Astrocyte (in vitro differentiated cells and primary cell): ENCODE results near the gene FRMD3. TPM values are rescaled to one million over a fixed set of nuclear protein-coding genes. Genes with fewer than 3 reads are reported as not detected.

ENCODE experiments used
- DNase-seq: peaks from one replicate; pipeline ENCODE4 v3.0.0-alpha.2; 2010; ENCODE audit warnings: low read depth
- FAIRE-seq: peaks from 2 replicates; lab custom pipeline; 2011; peaks lifted over from hg19 to GRCh38; lab: Jason Lieb, UNC
- H2AFZ ChIP-seq: 2 replicates; pipeline ENCODE4 v1.6.0; 2012; ENCODE audit warnings: low read depth, low read length, inconsistent platforms
- H3K27ac ChIP-seq: 2 replicates; pipeline ENCODE4 v1.5.1; 2011; ENCODE audit warnings: low read depth, low read length, inconsistent platforms
- H3K27me3 ChIP-seq: 2 replicates; pipeline ENCODE4 v1.6.0; 2011; ENCODE audit warnings: low read length, inconsistent platforms; ENCODE audit not compliant: insufficient read depth
- H3K36me3 ChIP-seq: 2 replicates; pipeline ENCODE4 v1.5.1; 2011; ENCODE audit warnings: low read length, inconsistent platforms; ENCODE audit not compliant: insufficient read depth
- H3K4me1 ChIP-seq: 2 replicates; pipeline ENCODE4 v1.5.1; 2011; ENCODE audit warnings: low read length, inconsistent platforms; ENCODE audit not compliant: insufficient read depth
- H3K4me2 ChIP-seq: 2 replicates; pipeline ENCODE4 v1.6.0; 2012; ENCODE audit warnings: low read length, inconsistent platforms
- H3K4me3 ChIP-seq: 2 replicates; pipeline ENCODE4 v1.5.1; 2011; ENCODE audit warnings: low read depth, mild to moderate bottlenecking, low read length, inconsistent platforms; ENCODE audit not compliant: insufficient read depth
- H3K79me2 ChIP-seq: 2 replicates; pipeline ENCODE4 v1.6.0; 2012; ENCODE audit warnings: mild to moderate bottlenecking, low read length, inconsistent platforms; ENCODE audit not compliant: insufficient read depth
- H3K9ac ChIP-seq: 2 replicates; pipeline ENCODE4 v1.6.0; 2012; ENCODE audit warnings: mild to moderate bottlenecking, low read length, inconsistent platforms
- H3K9me3 ChIP-seq: 2 replicates; pipeline ENCODE4 v1.5.1; 2012; ENCODE audit warnings: low read depth, mild to moderate bottlenecking, low read length, inconsistent platforms; ENCODE audit not compliant: insufficient read depth
- H4K20me1 ChIP-seq: 2 replicates; pipeline ENCODE4 v1.6.0; 2012; ENCODE audit warnings: low read length, inconsistent platforms; ENCODE audit not compliant: insufficient read depth
- H3K27ac Mint-ChIP-seq: one replicate; pipeline ENCODE4 v1.8.0; 2021; ENCODE audit warnings: mild to moderate bottlenecking, mixed read lengths; ENCODE audit not compliant: unreplicated experiment
- H3K27me3 Mint-ChIP-seq: one replicate; pipeline ENCODE4 v1.8.0; 2021; ENCODE audit warnings: low read depth, mixed read lengths; ENCODE audit not compliant: unreplicated experiment
- H3K36me3 Mint-ChIP-seq: one replicate; pipeline ENCODE4 v1.8.0; 2021; ENCODE audit warnings: low read depth, mixed read lengths; ENCODE audit not compliant: unreplicated experiment
- H3K4me1 Mint-ChIP-seq: one replicate; pipeline ENCODE4 v1.8.0; 2021; ENCODE audit warnings: low read depth, mixed read lengths; ENCODE audit not compliant: unreplicated experiment
- H3K4me3 Mint-ChIP-seq: one replicate; pipeline ENCODE4 v1.8.0; 2021; ENCODE audit warnings: mild to moderate bottlenecking, moderate library complexity, mixed read lengths; ENCODE audit not compliant: unreplicated experiment
- H3K9me3 Mint-ChIP-seq: one replicate; pipeline ENCODE4 v1.8.0; 2021; ENCODE audit warnings: mild to moderate bottlenecking, mixed read lengths; ENCODE audit not compliant: unreplicated experiment
- EZH2 ChIP-seq: IDR thresholded peaks from 2 replicates; pipeline ENCODE4 v1.6.1; 2012; ENCODE audit warnings: mild to moderate bottlenecking, low read length, inconsistent platforms; ENCODE audit not compliant: insufficient read depth
- total RNA-seq: library from RNA; stranded (reverse); gene quantifications from 2 replicates; pipeline ENCODE4 v1.2.1, GENCODE V29; 2021
- TF ChIP-seq, protein P1 (sequence below): IDR thresholded peaks from 2 replicates; pipeline ENCODE4 v1.5.1; 2011; ENCODE audit warnings: low read depth, mild to moderate bottlenecking, inconsistent platforms, low read length, moderate library complexity; ENCODE audit not compliant: insufficient read depth

FRMD3 gene
- total RNA-seq, 1 donor from 2014 or later, result 0.39 TPM

GRCh38 chr9:83476513-83476912, 61.7 kb downstream of the FRMD3 start:
- FAIRE-seq, result no peak

GRCh38 chr9:83475741-83476140, 62.5 kb downstream of the FRMD3 start:
- Mint-ChIP-seq H3K9me3 (peaks cover 3% of the 10 kb centered on the region), H3K27me3 (no peaks in the 10 kb centered on the region), H3K4me3 (no peak overlapping the region), H3K36me3 (no peaks in the 10 kb centered on the region), H3K4me1 (peaks cover 25% of the 10 kb centered on the region), H3K27ac (no peak overlapping the region)
- peaks cover 6% of the 10 kb centered on the region for H3K4me1 ChIP-seq
- no peaks in the 10 kb centered on the region for H3K79me2 ChIP-seq
- H3K4me3 ChIP-seq, result no peak overlapping the region
- no peak overlapping the region for H2AFZ ChIP-seq
- no peak for FAIRE-seq
- H3K27me3 ChIP-seq, result no peaks in the 10 kb centered on the region
- no peaks in the 10 kb centered on the region for H4K20me1 ChIP-seq
- H3K9me3 ChIP-seq, result no peaks in the 10 kb centered on the region
- no peak overlapping the region for H3K27ac ChIP-seq
- H3K9ac ChIP-seq, result no peak overlapping the region
- no peaks in the 10 kb centered on the region for H3K36me3 ChIP-seq
- H3K4me2 ChIP-seq, result no peak overlapping the region
- no peak for DNase-seq
- TF ChIP-seq, protein P1, sequence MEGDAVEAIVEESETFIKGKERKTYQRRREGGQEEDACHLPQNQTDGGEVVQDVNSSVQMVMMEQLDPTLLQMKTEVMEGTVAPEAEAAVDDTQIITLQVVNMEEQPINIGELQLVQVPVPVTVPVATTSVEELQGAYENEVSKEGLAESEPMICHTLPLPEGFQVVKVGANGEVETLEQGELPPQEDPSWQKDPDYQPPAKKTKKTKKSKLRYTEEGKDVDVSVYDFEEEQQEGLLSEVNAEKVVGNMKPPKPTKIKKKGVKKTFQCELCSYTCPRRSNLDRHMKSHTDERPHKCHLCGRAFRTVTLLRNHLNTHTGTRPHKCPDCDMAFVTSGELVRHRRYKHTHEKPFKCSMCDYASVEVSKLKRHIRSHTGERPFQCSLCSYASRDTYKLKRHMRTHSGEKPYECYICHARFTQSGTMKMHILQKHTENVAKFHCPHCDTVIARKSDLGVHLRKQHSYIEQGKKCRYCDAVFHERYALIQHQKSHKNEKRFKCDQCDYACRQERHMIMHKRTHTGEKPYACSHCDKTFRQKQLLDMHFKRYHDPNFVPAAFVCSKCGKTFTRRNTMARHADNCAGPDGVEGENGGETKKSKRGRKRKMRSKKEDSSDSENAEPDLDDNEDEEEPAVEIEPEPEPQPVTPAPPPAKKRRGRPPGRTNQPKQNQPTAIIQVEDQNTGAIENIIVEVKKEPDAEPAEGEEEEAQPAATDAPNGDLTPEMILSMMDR, result no peak
- TF ChIP-seq EZH2, result no peak

More at GRCh38 chr9:83476513-83476912, 61.7 kb downstream of the FRMD3 start:
- no peaks in the 10 kb centered on the region for H4K20me1 ChIP-seq
- no peak overlapping the region for H3K4me2 ChIP-seq
- no peaks in the 10 kb centered on the region for H3K36me3 ChIP-seq
- H2AFZ ChIP-seq, result no peak overlapping the region
- peaks cover 22% of the 10 kb centered on the region for H3K4me1 Mint-ChIP-seq
- DNase-seq, result no peak
- peaks cover 6% of the 10 kb centered on the region for H3K4me1 ChIP-seq
- H3K36me3 Mint-ChIP-seq, result no peaks in the 10 kb centered on the region
- H3K4me3 Mint-ChIP-seq, result no peak overlapping the region
- H3K27ac Mint-ChIP-seq, result no peak overlapping the region
- no peaks in the 10 kb centered on the region for H3K27me3 Mint-ChIP-seq
- no peaks in the 10 kb centered on the region for H3K79me2 ChIP-seq
- no peaks in the 10 kb centered on the region for H3K9me3 ChIP-seq
- no peaks in the 10 kb centered on the region for H3K27me3 ChIP-seq
- peaks cover 3% of the 10 kb centered on the region for H3K9me3 Mint-ChIP-seq
- H3K27ac ChIP-seq, result no peak overlapping the region
- no peak overlapping the region for H3K9ac ChIP-seq
- no peak overlapping the region for H3K4me3 ChIP-seq
- TF ChIP-seq, protein P1, result no peak
- no peak for TF ChIP-seq EZH2

DNA sequence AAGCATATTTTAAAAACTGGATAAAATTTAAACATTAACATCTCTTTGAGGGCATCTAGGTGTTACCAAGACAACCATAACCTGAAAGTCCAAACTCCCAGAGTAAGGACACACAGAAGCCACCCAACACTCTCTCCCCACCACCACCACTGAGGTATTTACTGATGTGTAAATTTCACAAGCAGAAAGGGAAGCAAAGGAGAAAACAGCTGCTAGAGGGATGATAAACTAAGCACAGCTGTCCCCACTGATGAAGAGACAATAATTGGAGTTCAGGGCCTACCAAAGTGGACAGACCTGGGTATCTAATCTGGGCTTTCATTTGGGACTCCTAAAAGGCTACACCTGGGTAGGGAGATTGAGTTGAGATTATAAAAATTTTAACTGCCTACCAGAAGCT, 63.6 kb downstream of the FRMD3 start:
- H3K27me3 Mint-ChIP-seq, result peaks cover 2% of the 10 kb centered on the region
- H3K9ac ChIP-seq, result no peak overlapping the region

More for the DNA sequence above, 63.6 kb downstream of the FRMD3 start:
- Histone ChIP-seq H3K4me2 (no peak overlapping the region), H3K36me3 (no peaks in the 10 kb centered on the region), H3K4me3 (no peak overlapping the region), H3K27me3 (no peaks in the 10 kb centered on the region), H4K20me1 (no peaks in the 10 kb centered on the region), H3K27ac (no peak overlapping the region), H3K9me3 (no peaks in the 10 kb centered on the region), H3K79me2 (no peaks in the 10 kb centered on the region), H3K4me1 (peaks cover 6% of the 10 kb centered on the region), H2AFZ (no peak overlapping the region)
- Mint-ChIP-seq H3K4me1 (peaks cover 25% of the 10 kb centered on the region), H3K36me3 (no peaks in the 10 kb centered on the region), H3K4me3 (no peak overlapping the region), H3K27ac (no peak overlapping the region), H3K9me3 (peaks cover 3% of the 10 kb centered on the region)
- FAIRE-seq (no peak), DNase-seq (no peak)
- TF ChIP-seq, protein P1, result no peak
- TF ChIP-seq EZH2, result no peak
